Measurements from ENCODE around the gene TCEAL3. TPM values are rescaled to one million over a fixed set of nuclear protein-coding genes. Genes with fewer than 3 reads are reported as not detected.
"Not testable (repeated sequence)": the region's sequence is repeated elsewhere in the genome, so short reads cannot be mapped to it uniquely, and the experiment has no call there.

TCEAL3 gene
- total RNA-seq, 6 experiments from 2014 or later, result 54.3 to 75.5 (median 62.7) TPM

- no peaks in the 10 kb centered on the region; the same call in 1 of the 2 replicates for H3K27me3 Mint-ChIP-seq (ENCODE audit: insufficient read depth)
- H3K4me3 Mint-ChIP-seq, result no peak overlapping the region
- peaks cover 29% of the 10 kb centered on the region for H3K4me1 Mint-ChIP-seq (ENCODE audit: low read depth)
- DNase-seq, result no peak
- no peaks in the 10 kb centered on the region for H3K36me3 Mint-ChIP-seq (ENCODE audit: low read depth)
- no peak for TF ChIP-seq CTCF (IDR thresholded peaks at IDR 0.05)
- no peak overlapping the region for H3K27ac Mint-ChIP-seq
- no peaks in the 10 kb centered on the region for H3K9me3 Mint-ChIP-seq
Measured at GRCh38 chrX:103635436-103635835, 27.7 kb downstream of the TCEAL3 start.

- Mint-ChIP-seq H3K9me3 (no peaks in the 10 kb centered on the region), H3K27ac (peak overlapping the region; percentile 54; the same call in 1 of the 2 replicates), H3K4me3 (no peak overlapping the region), H3K27me3 (ENCODE audit: insufficient read depth) (no peaks in the 10 kb centered on the region; the same call in 1 of the 2 replicates), H3K4me1 (ENCODE audit: low read depth) (peaks cover 37% of the 10 kb centered on the region), H3K36me3 (ENCODE audit: low read depth) (no peaks in the 10 kb centered on the region)
- no peak for TF ChIP-seq CTCF (IDR thresholded peaks at IDR 0.05)
- peak; percentile 12 for DNase-seq
Measured at GRCh38 chrX:103637604-103638338, 30.0 kb downstream of the TCEAL3 start.

- not testable (repeated sequence) for H3K9me3 Mint-ChIP-seq; H3K36me3 Mint-ChIP-seq (ENCODE audit: low read depth); DNase-seq; H3K4me3 Mint-ChIP-seq; H3K27me3 Mint-ChIP-seq (ENCODE audit: insufficient read depth)
- Mint-ChIP-seq H3K27ac (peak overlapping the region; percentile 61), H3K4me1 (ENCODE audit: low read depth) (peaks cover 37% of the 10 kb centered on the region)
Measured at GRCh38 chrX:103638479-103639346, 30.9 kb downstream of the TCEAL3 start.

GRCh38 chrX:103640401-103641155 is 32.8 kb downstream of the TCEAL3 start:
- no peak for TF ChIP-seq CTCF (IDR thresholded peaks at IDR 0.05)
- H3K27ac Mint-ChIP-seq, result peak overlapping the region; percentile 90

GRCh38 chrX:103644125-103644524 is 36.4 kb downstream of the TCEAL3 start:
- TF ChIP-seq CTCF (IDR thresholded peaks at IDR 0.05), result no peak
- Mint-ChIP-seq H3K9me3 (no peaks in the 10 kb centered on the region), H3K4me3 (no peak overlapping the region), H3K36me3 (ENCODE audit: low read depth) (no peaks in the 10 kb centered on the region), H3K27me3 (ENCODE audit: insufficient read depth) (no peaks in the 10 kb centered on the region), H3K4me1 (ENCODE audit: low read depth) (peaks cover 15% of the 10 kb centered on the region), H3K27ac (no peak overlapping the region)
- DNase-seq, result no peak

More at GRCh38 chrX:103640401-103641155, 32.8 kb downstream of the TCEAL3 start:
- DNase-seq, result peak; percentile 61
- H3K9me3 Mint-ChIP-seq, result no peaks in the 10 kb centered on the region
- H3K4me1 Mint-ChIP-seq (ENCODE audit: low read depth), result peaks cover 30% of the 10 kb centered on the region
- no peaks in the 10 kb centered on the region for H3K36me3 Mint-ChIP-seq (ENCODE audit: low read depth)
- no peak overlapping the region for H3K4me3 Mint-ChIP-seq
- no peaks in the 10 kb centered on the region; the same call in 1 of the 2 replicates for H3K27me3 Mint-ChIP-seq (ENCODE audit: insufficient read depth)
